ENCODE measurements around the gene TBC1D9B. TPM values are rescaled to one million over a fixed set of nuclear protein-coding genes. Genes with fewer than 3 reads are reported as not detected.

Gene TBC1D9B
- total and polyA plus RNA-seq, 9 of the 15 experiments (the other 6 are each of a cell fraction or from before 2014, with no cell fraction given), result 2.9 to 59.1 (median 33.5) TPM

DNA sequence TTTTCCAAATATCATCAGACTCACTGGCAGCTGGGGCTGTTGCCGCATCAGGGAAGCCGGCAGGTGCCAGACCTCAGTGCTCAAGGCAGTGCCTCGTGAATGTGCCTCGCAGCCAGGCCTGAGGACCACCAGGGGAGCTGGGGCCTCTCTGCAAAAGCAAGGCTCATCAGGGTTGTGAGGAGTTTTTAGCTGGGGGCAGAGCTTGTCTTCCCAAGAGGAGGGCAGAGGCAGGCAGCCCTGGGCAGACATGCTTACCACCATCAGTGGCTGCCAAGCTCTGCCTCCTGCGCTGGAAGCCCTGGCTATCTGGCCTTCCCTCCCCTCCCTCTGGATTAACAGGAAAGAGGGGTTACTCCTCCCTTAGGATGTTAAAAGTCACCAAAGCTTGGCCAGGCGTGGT lies 8.8 kb upstream of the TBC1D9B start (continued):
- TF ChIP-seq STAT6 (CRISPR knock-in tag; IDR thresholded peaks at IDR 0.05), result no peak
- no peak for TF ChIP-seq ZNF384 (IDR thresholded peaks at IDR 0.05; ENCODE audit: low read depth, low read length)
- TF ChIP-seq NCOA2 (IDR thresholded peaks at IDR 0.05; ENCODE audit: partially characterized antibody in 2 of 2), result no peak
- no peak for TF ChIP-seq WHSC1 (IDR thresholded peaks at IDR 0.05; ENCODE audit: low read length)

- DNase-seq (ENCODE audit: extremely low read depth in 1 of 4, low spot score in 3 of 4) (no peak), FAIRE-seq (no peak), ATAC-seq (no peak)
- Histone ChIP-seq H3K4me3 (no peak overlapping the region), H3K4me1 (replicated peaks in 1 of 2; ENCODE audit: control insufficient read depth in 2 of 2, insufficient read depth in 2 of 2, low read length in 2 of 2) (peaks cover 8 to 13% of the 10 kb centered on the region in 2 experiments; a peak in 4 of 5 replicates), H3K36me3 (ENCODE audit: control insufficient read depth, insufficient read depth, low read length) (no peaks in the 10 kb centered on the region), H3K27me3 (ENCODE audit: control insufficient read depth in 2 of 2, insufficient read depth in 2 of 2, low read length in 2 of 2) (peaks cover 38 to 59% of the 10 kb centered on the region in 2 experiments), H4K20me1 (replicated peaks; ENCODE audit: control insufficient read depth, insufficient read depth, low read length) (no peaks in the 10 kb centered on the region), H3K9me3 (replicated peaks; ENCODE audit: control insufficient read depth, insufficient read depth, low read depth, low read length) (no peaks in the 10 kb centered on the region), H3K9me1 (ENCODE audit: control insufficient read depth, insufficient read depth, low read length) (no peaks in the 10 kb centered on the region), H3K9ac (ENCODE audit: insufficient read depth in 1 of 2, low read depth in 2 of 2, low read length in 2 of 2) (0 out of 4 replicates have a peak overlapping the region, but pooled peaks of 1 of the 2 experiments have one; percentile 31), H2AFZ (ENCODE audit: low read depth, low read length) (no peak overlapping the region), H3K4me2 (ENCODE audit: insufficient read depth, low read length) (no peak overlapping the region), H3K79me2 (ENCODE audit: control insufficient read depth, insufficient read depth, low read length) (no peaks in the 10 kb centered on the region), H3K27ac (ENCODE audit: extremely low read depth, low read depth, low read length) (no peak overlapping the region)
- ChIA-PET POLR2A (interaction anchor here (0.5 to 1.4 kb wide), 3 partner anchors 10 to 636 kb away, joined by 3 to 4 read pairs (median 3); no protein-coding TSS in a partner anchor), CTCF (ENCODE audit: low intra/inter-chr PET ratio) (no interaction called here)
- intact Hi-C loops (cut with micrococcal nuclease) (no loop called here), in situ Hi-C loops (cut with MboI) (no loop called here)
- no TSS peak for BruUV-seq (replicated peaks)
- 16% methylated on average over 9 of the region's 10 CpGs for WGBS (ENCODE audit: insufficient coverage, low coverage, missing lambda C conversion rate)
- TF ChIP-seq PCBP2 (IDR thresholded peaks at IDR 0.05; ENCODE audit: low read depth, low read length, poor library complexity, severe bottlenecking), result no peak
- no peak for TF ChIP-seq RBM22 (IDR thresholded peaks at IDR 0.05; ENCODE audit: low read depth, low read length, poor library complexity, severe bottlenecking)
- no peak for TF ChIP-seq JUND (IDR thresholded peaks at IDR 0.05; ENCODE audit: borderline replicate concordance, low read depth, low read length)
- no peak for TF ChIP-seq JUND (tag; IDR thresholded peaks at IDR 0.05; ENCODE audit: borderline replicate concordance, low read depth, low read length)
- no peak for TF ChIP-seq USF1 (CRISPR knock-in tag; IDR thresholded peaks at IDR 0.05)
- TF ChIP-seq ZNF311 (CRISPR knock-in tag; IDR thresholded peaks at IDR 0.05), result no peak
Measured at GRCh38 chr5:179915406-179915935, 7.8 kb upstream of the TBC1D9B start.

Measured in K562 (cell line).